GM23248 (cell line): ENCODE measurements around the gene COL21A1. TPM values are rescaled to one million over a fixed set of nuclear protein-coding genes. Genes with fewer than 3 reads are reported as not detected.

Source experiments
- DNase-seq: peaks from one replicate; pipeline ENCODE4 v3.0.0-alpha.2; 2015
- H2AFZ ChIP-seq: fragments of 200-600 bp; sonication (generic); 2 replicates; pipeline ENCODE4 v1.6.1; 2016; ENCODE audit warnings: antibody characterized with exemption
- H3F3A ChIP-seq: fragments of 200-600 bp; sonication (generic); 2 replicates; pipeline ENCODE4 v1.6.1; 2016; ENCODE audit warnings: mild to moderate bottlenecking, antibody characterized with exemption, mixed run types; ENCODE audit not compliant: insufficient read depth
- H3K27ac ChIP-seq: fragments of 200-600 bp; sonication (generic); 2 replicates; pipeline ENCODE4 v1.5.1; 2016; ENCODE audit warnings: mild to moderate bottlenecking
- H3K27me3 ChIP-seq: fragments of 200-600 bp; sonication (generic); replicated peaks from 2 replicates; pipeline ENCODE4 v1.6.1; 2016; ENCODE audit warnings: mild to moderate bottlenecking; ENCODE audit not compliant: insufficient read depth
- H3K36me3 ChIP-seq: fragments of 200-600 bp; sonication (generic); 2 replicates; pipeline ENCODE4 v1.6.1; 2016; ENCODE audit warnings: low read depth, mild to moderate bottlenecking
- H3K4me1 ChIP-seq: fragments of 200-600 bp; sonication (generic); 2 replicates; pipeline ENCODE4 v1.6.1; 2016; ENCODE audit warnings: mild to moderate bottlenecking; ENCODE audit not compliant: insufficient read depth
- H3K4me2 ChIP-seq: fragments of 200-600 bp; sonication (generic); one replicate; pipeline ENCODE4 v1.6.1; 2016; ENCODE audit warnings: mild to moderate bottlenecking; ENCODE audit not compliant: unreplicated experiment
- H3K4me3 ChIP-seq: fragments of 200-600 bp; sonication (generic); 2 replicates; pipeline ENCODE4 v1.5.1; 2016; ENCODE audit warnings: mild to moderate bottlenecking
- H3K79me2 ChIP-seq: fragments of 200-600 bp; sonication (generic); 2 replicates; pipeline ENCODE4 v1.6.1; 2016; ENCODE audit warnings: mild to moderate bottlenecking; ENCODE audit not compliant: insufficient read depth
- H3K9ac ChIP-seq: fragments of 200-600 bp; sonication (generic); 2 replicates; pipeline ENCODE4 v1.6.1; 2016; ENCODE audit warnings: mild to moderate bottlenecking
- H3K9me2 ChIP-seq: fragments of 200-600 bp; sonication (generic); 2 replicates; pipeline ENCODE4 v1.6.1; 2016; ENCODE audit warnings: mixed run types, mild to moderate bottlenecking, moderate library complexity; ENCODE audit not compliant: insufficient read depth
- H3K9me3 ChIP-seq: fragments of 200-600 bp; sonication (generic); one replicate; pipeline ENCODE4 v1.6.1; 2017; ENCODE audit warnings: low read depth
- H4K20me1 ChIP-seq: fragments of 200-600 bp; sonication (generic); 2 replicates; pipeline ENCODE4 v1.6.0; 2016; ENCODE audit not compliant: insufficient read depth
- EZH2 ChIP-seq: fragments of 200-600 bp; sonication (generic); IDR thresholded peaks from 2 replicates; pipeline ENCODE4 v1.6.1; 2018; ENCODE audit warnings: antibody characterized with exemption, mild to moderate bottlenecking; ENCODE audit not compliant: insufficient read depth, poor library complexity, severe bottlenecking
- EZH2phosphoT487 ChIP-seq: fragments of 200-600 bp; sonication (generic); IDR thresholded peaks from 2 replicates; pipeline ENCODE4 v1.6.1; 2018; ENCODE audit warnings: antibody characterized with exemption, moderate library complexity, mild to moderate bottlenecking, low read depth; ENCODE audit not compliant: insufficient read depth
- WGBS, 2 experiments: methylation state at CpG; one replicate each; pipeline ENCODE4 v1.1.6; 2015 to 2017; ENCODE audit warnings: low lambda C conversion rate in 2 of 2, low coverage in 1 of 2; ENCODE audit errors: missing lambda C conversion rate in 2 of 2; 5-methylcytosine and 5-hydroxymethylcytosine counted together
- in situ Hi-C: fragments of 300-500 bp; cut with MboI; formaldehyde crosslinking; loops from 2 replicates; pipeline ENCODE4 v1.15.0; 2020
- polyA plus RNA-seq: library from polyadenylated mRNA; unstranded; fragments of >200 nt; fragmentation: Nextera tagmentation; extraction: Ambion mirVana; gene quantifications from 2 replicates; pipeline ENCODE4 v1.2.1, GENCODE V29; 2016
- total RNA-seq: library from RNA; depleted of rRNA; stranded (reverse); fragments of >200 nt; shearing (Covaris generic); gene quantifications from 2 replicates; pipeline ENCODE4 v1.2.3, GENCODE V29; 2014

COL21A1 gene
- total and polyA plus RNA-seq, 2 experiments from 2014 or later, result 0.11 TPM; not detected in 1

DNA sequence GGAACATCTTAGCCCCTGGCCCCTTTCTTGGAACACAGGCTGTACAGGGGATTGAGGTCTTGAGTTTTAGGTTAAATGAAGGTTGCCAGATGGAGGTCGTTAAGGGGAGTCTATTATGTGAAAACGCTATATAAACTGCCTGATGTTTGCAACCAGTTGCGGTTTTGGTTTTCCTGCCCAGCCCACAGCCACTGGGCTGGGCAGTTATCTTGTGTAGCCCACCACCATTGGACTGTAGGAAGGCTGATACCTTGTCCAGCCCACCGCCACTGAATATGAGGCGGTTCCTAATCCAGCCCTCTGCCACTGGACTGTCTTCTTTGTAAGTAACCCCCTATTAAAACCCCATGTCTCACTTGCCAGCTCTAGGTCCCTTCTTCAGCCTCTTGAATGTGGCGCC lies 42.3 kb upstream of the COL21A1 start:
- 91 to 92% methylated on average over 6 of the region's 6 CpGs for WGBS, 2 experiments
- no peak for DNase-seq

DNA sequence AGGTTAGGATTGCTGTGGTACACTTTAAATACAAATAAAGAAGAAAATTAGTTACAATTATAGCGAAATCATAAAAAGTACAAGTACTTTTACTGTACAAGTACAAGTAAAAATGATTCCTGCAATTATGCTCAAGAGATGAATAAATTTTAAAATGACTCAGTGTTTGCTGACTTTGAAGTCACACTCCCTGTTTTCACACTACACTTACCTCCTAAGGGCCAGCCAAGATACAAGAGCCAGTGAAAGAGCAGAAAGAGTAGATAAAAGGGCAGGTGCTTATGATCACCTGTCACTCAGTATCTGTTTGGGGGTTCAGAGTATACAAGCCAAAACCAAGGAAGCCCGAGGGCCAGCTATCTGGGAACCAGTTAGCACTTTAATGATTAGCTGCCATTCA lies 41.0 kb upstream of the COL21A1 start:
- Histone ChIP-seq H3K36me3 (no peaks in the 10 kb centered on the region), H3K27ac (no peak overlapping the region), H3K4me2 (no peak overlapping the region), H3K27me3 (no peaks in the 10 kb centered on the region), H3K4me3 (no peak overlapping the region), H3K9ac (no peak overlapping the region), H3F3A (no peaks in the 10 kb centered on the region), H3K79me2 (no peaks in the 10 kb centered on the region), H2AFZ (no peak overlapping the region), H3K9me2 (no peaks in the 10 kb centered on the region), H3K4me1 (no peaks in the 10 kb centered on the region), H3K9me3 (no peaks in the 10 kb centered on the region), H4K20me1 (no peaks in the 10 kb centered on the region)
- in situ Hi-C loops, result loop anchor here (25.0 kb wide), 1 partner anchor 851 kb away; no protein-coding TSS in a partner anchor
- DNase-seq, result no peak
- TF ChIP-seq EZH2, result no peak
- TF ChIP-seq EZH2phosphoT487, result no peak
- 76% methylated on average over 2 of the region's 2 CpGs for WGBS, 2 experiments

More for the DNA sequence above, 42.3 kb upstream of the COL21A1 start:
- Histone ChIP-seq H3K79me2 (no peaks in the 10 kb centered on the region), H3K4me1 (no peaks in the 10 kb centered on the region), H3K9me3 (no peaks in the 10 kb centered on the region), H4K20me1 (no peaks in the 10 kb centered on the region), H3K9me2 (no peaks in the 10 kb centered on the region), H2AFZ (no peak overlapping the region), H3K27me3 (no peaks in the 10 kb centered on the region), H3K4me3 (no peak overlapping the region), H3K27ac (no peak overlapping the region), H3F3A (no peaks in the 10 kb centered on the region), H3K9ac (no peak overlapping the region), H3K4me2 (no peak overlapping the region), H3K36me3 (no peaks in the 10 kb centered on the region)
- TF ChIP-seq EZH2phosphoT487, result no peak
- TF ChIP-seq EZH2, result no peak
- in situ Hi-C loops, result loop anchor here (5.0 to 25.0 kb wide), 2 partner anchors 307 to 852 kb away; no protein-coding TSS in a partner anchor

DNA sequence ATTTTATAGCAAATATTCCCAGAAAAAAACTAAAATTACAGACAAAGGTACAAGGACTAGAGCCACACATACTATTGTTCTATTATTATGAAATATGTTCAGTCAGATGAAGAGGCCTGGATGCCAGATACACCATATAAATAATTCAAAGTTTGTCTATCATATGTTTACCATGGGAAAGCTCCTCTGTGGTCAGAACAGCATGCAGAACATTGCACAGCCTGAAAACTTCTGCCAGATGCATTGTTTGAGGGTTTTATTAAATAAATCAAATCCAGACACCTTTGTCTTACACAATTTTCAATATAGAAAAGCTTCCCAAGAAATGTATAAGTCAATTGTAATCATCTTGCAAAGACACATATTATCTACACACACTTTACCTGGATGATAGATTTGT lies 35.0 kb upstream of the COL21A1 start:
- H4K20me1 ChIP-seq, result no peaks in the 10 kb centered on the region
- DNase-seq, result no peak
- H3K9me2 ChIP-seq, result no peaks in the 10 kb centered on the region
- TF ChIP-seq EZH2, result no peak
- no peak for TF ChIP-seq EZH2phosphoT487
- H3K27me3 ChIP-seq, result no peaks in the 10 kb centered on the region
- in situ Hi-C loops, result loop anchor here (25.0 kb wide), 1 partner anchor 845 kb away; no protein-coding TSS in a partner anchor
- no peak overlapping the region for H3K9ac ChIP-seq
- H3K79me2 ChIP-seq, result no peaks in the 10 kb centered on the region
- H2AFZ ChIP-seq, result no peak overlapping the region
- H3F3A ChIP-seq, result no peaks in the 10 kb centered on the region
- H3K36me3 ChIP-seq, result no peaks in the 10 kb centered on the region
- no peak overlapping the region for H3K27ac ChIP-seq
- H3K9me3 ChIP-seq, result no peaks in the 10 kb centered on the region
- H3K4me2 ChIP-seq, result no peak overlapping the region
- H3K4me1 ChIP-seq, result no peaks in the 10 kb centered on the region
- no peak overlapping the region for H3K4me3 ChIP-seq

DNA sequence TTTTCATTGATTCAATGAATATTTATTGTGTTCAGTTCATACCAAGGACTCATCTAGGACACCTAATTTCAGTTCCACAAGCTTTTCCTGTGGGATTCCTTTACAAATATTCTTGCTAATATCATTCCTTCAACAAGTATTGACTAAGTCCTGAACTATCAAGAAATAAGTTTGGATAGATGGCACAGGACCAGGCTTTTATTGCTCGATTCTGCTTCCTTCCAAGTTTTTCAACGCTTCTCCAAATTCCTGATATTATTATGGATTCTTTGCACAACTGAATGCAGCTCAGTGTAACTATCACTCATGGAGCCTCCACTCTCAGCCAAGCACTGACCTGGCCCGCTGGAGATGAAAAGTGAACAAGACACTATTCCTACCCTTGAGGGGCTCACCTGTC lies 32.7 kb upstream of the COL21A1 start:
- DNase-seq, result no peak
- Histone ChIP-seq H3K36me3 (no peaks in the 10 kb centered on the region), H3K9me3 (no peaks in the 10 kb centered on the region), H3K27ac (no peak overlapping the region), H3K79me2 (no peaks in the 10 kb centered on the region), H3K27me3 (no peaks in the 10 kb centered on the region), H2AFZ (no peak overlapping the region), H3F3A (no peaks in the 10 kb centered on the region), H3K9ac (no peak overlapping the region), H3K4me1 (no peaks in the 10 kb centered on the region), H3K9me2 (no peaks in the 10 kb centered on the region), H3K4me2 (no peak overlapping the region), H4K20me1 (no peaks in the 10 kb centered on the region), H3K4me3 (no peak overlapping the region)
- TF ChIP-seq EZH2phosphoT487 (no peak), EZH2 (no peak)
- WGBS, 2 experiments, result 71 to 80% methylated on average over 3 of the region's 3 CpGs
- in situ Hi-C loops, result loop anchor here (25.0 kb wide), 1 partner anchor 843 kb away; no protein-coding TSS in a partner anchor
